KOPT-K1 (cell line): ENCODE measurements around the gene PALLD.

ENCODE experiments used
- H3K27ac ChIP-seq: fragments of 200-600 bp; sonication (generic); 2 replicates; pipeline ENCODE4 v1.5.1; 2016; ENCODE audit warnings: antibody characterized with exemption, mild to moderate bottlenecking, low read depth, low read length; ENCODE audit not compliant: poor library complexity, severe bottlenecking
- H3K36me3 ChIP-seq: fragments of 200-600 bp; sonication (generic); 2 replicates; pipeline ENCODE4 v1.5.1; 2017; ENCODE audit warnings: antibody characterized with exemption, mild to moderate bottlenecking, low read length, moderate library complexity; ENCODE audit not compliant: insufficient read depth
- H3K9me3 ChIP-seq: fragments of 200-600 bp; sonication (generic); 2 replicates; pipeline ENCODE4 v1.5.1; 2017; ENCODE audit warnings: antibody characterized with exemption, low read length, mild to moderate bottlenecking; ENCODE audit not compliant: insufficient read depth, poor library complexity, severe bottlenecking

PALLD gene

DNA sequence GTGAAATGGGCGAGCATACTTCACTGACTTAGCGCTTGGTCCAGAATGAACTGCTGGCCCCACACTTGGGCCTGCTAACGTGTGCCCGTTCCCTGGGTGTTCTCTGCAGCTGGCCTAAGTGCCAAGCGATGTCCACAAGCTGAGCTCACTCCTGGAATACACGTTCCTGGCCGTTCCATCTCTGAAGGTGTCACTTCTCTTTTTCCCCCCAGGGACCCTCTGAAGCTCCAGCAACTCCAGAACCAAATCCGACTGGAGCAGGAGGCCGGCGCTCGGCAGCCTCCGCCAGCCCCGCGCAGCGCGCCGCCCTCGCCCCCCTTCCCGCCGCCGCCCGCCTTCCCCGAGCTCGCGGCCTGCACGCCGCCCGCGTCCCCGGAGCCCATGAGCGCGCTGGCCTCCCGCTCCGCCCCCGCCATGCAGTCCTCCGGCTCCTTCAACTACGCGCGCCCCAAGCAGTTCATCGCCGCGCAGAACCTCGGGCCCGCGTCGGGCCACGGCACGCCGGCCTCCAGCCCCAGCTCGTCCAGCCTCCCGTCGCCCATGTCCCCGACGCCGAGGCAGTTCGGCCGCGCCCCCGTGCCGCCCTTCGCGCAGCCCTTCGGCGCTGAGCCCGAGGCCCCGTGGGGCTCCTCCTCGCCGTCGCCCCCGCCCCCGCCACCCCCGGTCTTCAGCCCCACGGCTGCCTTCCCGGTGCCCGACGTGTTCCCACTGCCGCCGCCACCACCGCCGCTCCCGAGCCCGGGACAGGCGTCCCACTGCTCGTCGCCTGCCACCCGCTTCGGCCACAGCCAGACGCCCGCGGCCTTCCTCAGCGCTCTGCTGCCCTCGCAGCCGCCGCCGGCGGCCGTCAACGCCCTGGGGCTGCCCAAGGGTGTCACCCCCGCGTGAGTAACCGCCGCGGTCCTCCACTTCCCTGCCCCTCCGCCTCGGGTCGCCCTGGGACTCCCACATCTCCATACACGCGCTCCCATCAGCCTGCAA, 380.9 kb downstream of the PALLD start:
- no peak overlapping the region for H3K27ac ChIP-seq
- peaks cover 16% of the 10 kb centered on the region; the same call in 1 of the 2 replicates for H3K36me3 ChIP-seq
- no peaks in the 10 kb centered on the region for H3K9me3 ChIP-seq

DNA sequence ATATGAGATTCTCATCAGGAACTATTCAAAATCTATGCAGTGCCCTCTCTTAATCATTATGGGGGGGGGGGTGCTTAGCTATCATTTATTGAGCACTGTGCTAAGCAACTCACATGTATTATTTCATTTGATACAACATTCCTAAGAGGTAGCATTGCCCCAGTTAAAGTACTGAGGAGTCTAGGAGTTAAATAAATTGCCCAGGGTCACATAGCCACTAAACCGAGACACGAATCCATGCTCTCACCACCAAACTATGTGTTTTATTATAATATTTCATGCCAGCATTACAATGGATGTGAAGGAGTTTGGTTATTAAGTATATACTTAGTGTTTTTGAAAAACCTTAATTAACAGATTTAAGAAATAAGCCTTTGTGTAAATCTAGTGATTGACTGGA, 381.8 kb downstream of the PALLD start:
- no peak overlapping the region for H3K27ac ChIP-seq
- H3K9me3 ChIP-seq, result no peaks in the 10 kb centered on the region
- peaks cover 16% of the 10 kb centered on the region; the same call in 1 of the 2 replicates for H3K36me3 ChIP-seq

DNA sequence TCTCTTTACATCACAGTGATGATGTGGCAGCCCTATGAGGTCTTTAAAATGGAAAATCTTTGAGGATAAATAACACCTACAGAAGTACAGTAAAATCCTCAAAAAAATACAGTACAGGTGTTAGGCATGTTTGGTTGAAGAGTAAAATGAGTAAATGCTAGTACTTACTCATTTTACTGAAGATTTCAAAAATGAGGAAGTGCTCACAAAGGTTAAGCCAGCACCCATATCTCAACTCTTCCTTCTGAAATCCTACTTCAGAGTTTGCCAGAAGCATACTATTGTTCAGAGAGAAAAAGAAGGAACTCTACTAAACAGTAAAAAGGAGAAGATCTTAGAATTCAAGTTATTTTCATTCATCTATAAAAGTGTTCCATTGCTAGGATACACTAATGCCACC, 382.3 kb downstream of the PALLD start:
- H3K27ac ChIP-seq, result no peak overlapping the region
- H3K36me3 ChIP-seq, result peaks cover 16% of the 10 kb centered on the region; the same call in 1 of the 2 replicates
- no peaks in the 10 kb centered on the region for H3K9me3 ChIP-seq

DNA sequence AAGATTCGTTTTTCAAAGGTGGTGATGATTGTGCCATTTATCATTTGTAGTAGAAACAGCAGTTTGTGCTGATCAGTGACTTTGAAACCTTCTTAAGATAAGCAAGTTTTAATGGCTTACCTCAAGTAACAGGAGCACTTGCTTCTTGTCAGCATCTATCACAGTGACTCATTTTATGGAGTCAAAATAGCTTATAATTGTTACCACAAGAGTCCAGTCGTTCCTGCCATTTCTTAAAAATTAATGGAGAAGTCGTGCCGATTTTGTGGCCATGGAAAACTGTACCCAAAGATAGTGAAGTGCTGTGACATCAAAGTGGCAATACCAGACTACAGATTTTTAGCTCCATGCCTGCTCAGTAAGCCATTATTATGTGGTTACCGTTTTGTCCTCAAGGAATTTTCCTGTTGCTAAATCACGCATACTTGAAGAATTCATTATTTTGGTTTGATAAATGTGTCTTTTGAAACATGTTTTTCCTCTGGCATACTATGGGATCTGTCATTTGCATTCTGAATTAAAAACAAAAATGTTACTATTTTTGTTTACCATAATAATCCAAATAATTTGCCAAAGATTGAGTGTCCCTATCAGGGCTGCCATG, 383.3 kb downstream of the PALLD start:
- Histone ChIP-seq H3K36me3 (peaks cover 16% of the 10 kb centered on the region; the same call in 1 of the 2 replicates), H3K27ac (no peak overlapping the region), H3K9me3 (no peaks in the 10 kb centered on the region)

DNA sequence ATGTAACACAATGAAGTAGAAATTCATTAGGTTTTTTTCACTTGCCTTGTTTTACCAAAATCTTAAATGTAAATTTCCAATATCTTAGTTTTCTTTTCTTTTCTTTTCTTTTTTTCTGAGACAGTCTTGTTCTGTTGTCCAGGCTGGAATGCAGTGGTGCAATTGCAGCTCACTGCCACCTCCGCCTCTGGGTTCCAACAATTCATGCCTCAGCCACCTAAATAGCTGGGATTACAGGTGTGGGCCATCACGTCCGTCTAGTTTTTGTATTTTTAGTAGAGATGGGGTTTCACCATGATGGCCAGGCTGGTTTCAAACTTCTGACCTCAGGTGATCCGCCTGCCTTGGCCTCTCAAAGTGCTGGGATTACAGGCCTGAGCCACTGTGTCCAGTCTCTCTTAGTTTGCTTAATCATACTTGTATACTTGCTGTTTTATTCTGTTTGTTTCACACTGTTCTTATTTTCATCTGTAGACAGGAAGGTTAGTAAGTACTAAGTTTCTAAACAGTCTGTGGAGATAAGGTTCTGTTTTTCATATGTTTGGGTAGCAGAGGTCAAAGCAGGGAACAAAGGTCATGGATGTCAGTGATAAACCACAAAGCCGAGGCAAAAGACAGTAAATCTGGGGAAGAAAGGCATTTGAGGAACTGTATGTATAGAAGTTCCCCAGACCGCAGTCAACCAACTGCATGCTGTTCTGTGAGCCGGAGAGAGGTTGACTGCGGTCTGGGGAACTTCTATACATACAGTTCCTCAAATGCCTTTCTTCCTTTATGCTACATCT, 384.2 kb downstream of the PALLD start:
- Histone ChIP-seq H3K27ac (no peak overlapping the region), H3K9me3 (no peaks in the 10 kb centered on the region), H3K36me3 (peaks cover 16% of the 10 kb centered on the region; the same call in 1 of the 2 replicates)

DNA sequence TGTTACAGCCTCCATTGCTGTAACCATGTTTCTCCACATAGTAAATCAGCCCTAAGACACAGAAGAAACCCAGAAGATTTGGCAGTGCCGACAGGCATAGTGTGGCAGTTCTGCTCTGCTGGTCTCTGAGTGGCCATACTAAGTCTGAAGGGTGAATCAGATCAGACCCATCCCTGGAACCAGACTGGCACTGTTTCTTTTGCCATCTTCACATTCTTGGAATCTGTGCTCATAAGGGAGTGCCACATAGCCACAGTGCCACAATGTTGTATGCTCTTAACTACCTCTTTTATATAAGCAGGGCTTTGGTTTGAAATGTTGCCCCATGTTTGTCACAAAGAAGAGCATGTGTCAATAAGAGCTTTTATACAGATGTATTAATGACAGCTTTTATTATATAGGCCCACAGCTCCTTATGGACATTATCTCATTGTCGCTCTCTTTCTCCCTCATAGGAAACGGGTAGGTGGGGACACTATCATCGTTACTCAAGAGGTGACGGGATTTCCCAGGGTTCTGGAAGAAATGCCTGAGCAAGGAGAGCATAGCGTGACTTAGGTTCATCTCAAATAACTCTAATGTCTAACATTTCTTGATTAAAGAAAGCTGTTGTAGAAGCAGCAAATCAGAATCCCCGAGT, 385.0 kb downstream of the PALLD start:
- Histone ChIP-seq H3K27ac (no peak overlapping the region), H3K36me3 (peaks cover 16% of the 10 kb centered on the region; the same call in 1 of the 2 replicates), H3K9me3 (no peaks in the 10 kb centered on the region)

DNA sequence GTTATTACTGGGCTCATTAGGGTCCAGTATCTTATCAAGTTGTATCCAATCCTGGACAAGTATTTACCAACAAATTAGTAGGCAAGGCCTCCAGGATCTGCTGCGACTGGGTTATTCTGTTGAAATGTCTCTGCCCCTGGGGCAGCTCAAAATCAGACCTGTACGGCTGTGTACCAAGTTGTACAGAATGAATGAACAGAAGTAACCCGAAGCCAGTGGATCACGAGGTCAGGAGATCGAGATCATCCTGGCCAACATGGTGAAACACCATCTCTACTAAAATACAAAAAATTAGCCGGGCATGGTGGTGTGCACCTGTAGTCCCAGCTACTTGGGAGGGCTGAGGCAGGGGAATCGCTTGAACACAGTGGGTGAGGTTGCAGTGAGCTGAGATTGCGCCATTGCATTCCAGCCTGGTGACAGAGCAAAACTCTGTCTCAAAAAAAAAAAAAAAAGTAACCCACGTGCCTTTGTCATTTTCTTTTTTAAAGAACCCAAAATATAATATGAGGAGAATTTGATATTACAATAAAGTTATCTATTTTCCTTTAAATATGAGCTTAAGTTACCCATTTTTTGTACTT, 385.9 kb downstream of the PALLD start:
- Histone ChIP-seq H3K36me3 (peaks cover 16% of the 10 kb centered on the region; the same call in 1 of the 2 replicates), H3K27ac (no peak overlapping the region), H3K9me3 (no peaks in the 10 kb centered on the region)

DNA sequence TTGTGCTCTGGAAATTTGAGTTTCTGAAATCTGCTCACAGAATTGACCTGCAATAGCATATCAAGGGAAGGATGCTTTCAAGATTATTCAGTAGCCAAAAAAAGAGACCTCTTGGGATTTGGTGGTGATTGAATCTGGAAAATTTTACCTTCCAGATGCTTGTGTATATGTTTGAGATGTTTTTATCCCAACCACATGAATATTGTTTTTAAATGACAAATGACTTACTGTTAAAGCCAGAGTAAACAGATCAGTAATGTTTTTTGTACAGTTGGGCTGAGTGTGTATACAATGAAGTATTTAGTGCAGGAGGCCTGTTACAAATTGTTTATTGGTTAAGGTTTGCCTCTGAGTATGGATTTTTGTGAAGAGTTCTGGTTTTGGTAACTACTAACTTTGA, 386.7 kb downstream of the PALLD start:
- Histone ChIP-seq H3K27ac (no peak overlapping the region), H3K9me3 (no peaks in the 10 kb centered on the region), H3K36me3 (peaks cover 16% of the 10 kb centered on the region; the same call in 1 of the 2 replicates)

DNA sequence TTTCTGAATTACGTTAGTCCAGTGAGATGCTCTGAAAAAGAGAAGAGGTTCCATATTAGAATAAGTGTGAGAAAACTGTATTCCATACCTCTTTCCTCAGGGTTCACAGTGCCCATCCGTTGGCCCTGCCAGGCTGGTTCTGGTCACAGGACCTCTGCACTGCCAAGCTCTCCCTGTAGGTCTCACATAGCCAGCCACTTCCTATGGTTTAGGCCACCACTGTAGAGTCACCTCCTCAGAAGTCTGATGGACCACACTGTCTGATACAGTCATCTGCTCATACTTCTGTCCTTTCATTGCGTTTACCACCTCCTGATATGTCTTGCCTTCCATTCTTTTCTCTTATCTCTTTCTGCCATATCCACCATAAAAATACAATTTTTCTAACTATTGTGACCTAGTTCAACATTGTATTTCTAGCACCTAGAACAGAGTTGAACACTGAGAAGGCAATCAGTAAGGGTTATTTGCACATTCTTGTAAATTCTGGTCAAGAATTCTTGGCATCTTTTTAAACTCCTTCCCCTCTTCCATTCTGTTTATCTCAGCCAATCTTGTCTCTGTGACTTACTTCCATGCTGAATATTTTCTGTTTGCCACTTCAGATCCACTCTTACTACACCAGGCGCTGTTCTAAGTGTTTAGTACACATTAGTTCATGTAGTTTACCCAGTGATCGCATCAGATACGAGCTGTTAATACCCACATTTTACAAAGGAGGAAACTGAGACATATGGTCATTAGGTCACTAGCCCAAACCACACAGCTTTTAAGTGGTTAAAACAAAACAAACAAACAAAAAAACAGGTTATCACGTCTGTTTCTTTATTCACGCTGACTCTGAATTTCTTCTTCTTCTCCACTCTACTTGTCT, 387.6 kb downstream of the PALLD start:
- Histone ChIP-seq H3K36me3 (0 out of 2 replicates have a peak, but pooled peaks cover 8% of the 10 kb centered on the region), H3K27ac (no peak overlapping the region), H3K9me3 (no peaks in the 10 kb centered on the region)

DNA sequence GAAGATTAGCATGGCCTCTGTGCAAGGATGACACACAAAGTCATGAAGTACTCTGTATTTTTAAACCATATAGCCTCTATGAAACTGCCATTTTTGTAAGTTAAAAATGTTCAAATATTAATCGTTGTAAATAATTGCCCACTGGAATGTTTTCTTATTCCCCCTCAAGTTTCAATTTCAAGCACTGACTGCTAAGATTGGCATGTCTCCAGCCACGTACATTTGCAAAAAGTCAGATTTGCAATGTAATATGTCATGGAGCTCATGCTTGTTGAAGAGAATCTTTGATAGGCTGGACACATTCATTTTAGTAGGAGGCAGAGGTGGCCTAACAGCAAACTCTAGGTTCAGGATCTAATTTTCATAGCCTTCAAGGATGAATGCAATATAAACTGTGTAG, 388.5 kb downstream of the PALLD start:
- no peaks in the 10 kb centered on the region for H3K9me3 ChIP-seq
- 0 out of 2 replicates have a peak, but pooled peaks cover 8% of the 10 kb centered on the region for H3K36me3 ChIP-seq
- no peak overlapping the region for H3K27ac ChIP-seq

DNA sequence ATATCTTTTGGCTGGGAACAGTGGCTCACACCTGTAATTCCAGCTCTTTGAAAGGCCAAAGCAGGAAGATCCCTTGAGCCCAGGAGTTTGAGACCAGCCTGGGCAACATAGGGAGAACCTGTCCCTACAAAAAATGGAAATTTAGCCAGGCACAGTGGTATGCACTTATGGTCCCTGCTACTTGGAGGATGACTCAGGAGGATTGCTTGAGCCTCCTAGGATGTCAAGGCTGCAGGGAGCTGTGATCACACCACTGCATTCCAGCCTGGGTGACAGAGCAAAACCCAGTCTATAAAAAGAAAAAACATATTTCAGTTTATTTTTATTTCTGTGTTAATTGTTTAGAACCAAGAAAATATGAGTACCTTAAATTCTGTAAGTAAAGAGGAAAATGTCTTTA, 389.5 kb downstream of the PALLD start:
- Histone ChIP-seq H3K9me3 (no peaks in the 10 kb centered on the region), H3K27ac (no peak overlapping the region), H3K36me3 (peaks cover 18% of the 10 kb centered on the region)

DNA sequence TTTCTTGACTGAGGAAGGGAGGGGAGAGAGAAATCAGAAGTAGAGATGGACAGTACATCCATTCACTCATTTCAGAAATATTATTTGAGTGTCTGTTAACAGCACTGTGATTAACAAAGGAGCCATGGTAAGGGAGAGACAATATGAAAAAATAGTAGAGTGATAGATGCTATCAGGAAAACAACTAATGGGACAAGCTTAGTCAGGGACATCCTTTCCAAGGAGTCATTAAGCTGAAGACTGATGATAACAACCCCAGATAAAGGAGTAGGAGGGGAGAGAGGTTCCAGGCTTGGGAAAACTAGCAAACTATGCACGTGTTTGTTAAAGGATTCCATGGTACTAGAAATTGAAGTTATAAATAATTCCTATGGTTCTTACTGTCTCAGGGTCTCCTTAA, 391.0 kb downstream of the PALLD start:
- no peaks in the 10 kb centered on the region for H3K9me3 ChIP-seq
- no peak overlapping the region for H3K27ac ChIP-seq
- H3K36me3 ChIP-seq, result peaks cover 21% of the 10 kb centered on the region

DNA sequence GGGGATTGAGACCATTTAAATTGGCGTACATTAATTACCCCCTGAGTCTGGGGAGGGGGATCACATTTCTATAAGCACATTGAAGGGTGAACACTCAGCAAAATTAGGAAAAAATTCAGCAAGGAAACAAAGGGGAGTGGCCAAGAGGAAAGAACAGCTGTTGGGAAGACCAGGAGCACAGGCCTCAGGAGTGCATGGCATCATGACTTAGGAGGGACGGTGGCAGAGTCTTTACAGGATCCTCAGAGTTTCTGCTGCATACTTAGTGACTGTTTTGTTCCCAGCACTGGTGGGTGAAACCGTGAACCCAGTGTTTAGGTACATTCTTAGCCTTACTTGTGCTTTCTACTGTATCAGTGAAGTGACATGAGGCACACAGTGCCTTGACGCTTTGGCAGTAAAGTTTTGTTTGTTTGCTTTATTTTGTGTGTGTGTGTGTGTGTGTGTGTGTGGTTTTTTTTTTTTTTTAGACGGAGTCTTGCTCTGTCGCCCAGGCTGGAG, 391.9 kb downstream of the PALLD start:
- peaks cover 30% of the 10 kb centered on the region for H3K36me3 ChIP-seq
- no peaks in the 10 kb centered on the region for H3K9me3 ChIP-seq
- H3K27ac ChIP-seq, result no peak overlapping the region
